ENCODE measurements around the gene ZMYND19.

ZMYND19 gene

GRCh38 chr9:137583347-137583746 is 7.0 kb downstream of the ZMYND19 start:
- no peak for TF ChIP-seq CTCF (conservative IDR thresholded peaks at IDR 0.05)
- no peak overlapping the region for H3K27ac ChIP-seq

DNA sequence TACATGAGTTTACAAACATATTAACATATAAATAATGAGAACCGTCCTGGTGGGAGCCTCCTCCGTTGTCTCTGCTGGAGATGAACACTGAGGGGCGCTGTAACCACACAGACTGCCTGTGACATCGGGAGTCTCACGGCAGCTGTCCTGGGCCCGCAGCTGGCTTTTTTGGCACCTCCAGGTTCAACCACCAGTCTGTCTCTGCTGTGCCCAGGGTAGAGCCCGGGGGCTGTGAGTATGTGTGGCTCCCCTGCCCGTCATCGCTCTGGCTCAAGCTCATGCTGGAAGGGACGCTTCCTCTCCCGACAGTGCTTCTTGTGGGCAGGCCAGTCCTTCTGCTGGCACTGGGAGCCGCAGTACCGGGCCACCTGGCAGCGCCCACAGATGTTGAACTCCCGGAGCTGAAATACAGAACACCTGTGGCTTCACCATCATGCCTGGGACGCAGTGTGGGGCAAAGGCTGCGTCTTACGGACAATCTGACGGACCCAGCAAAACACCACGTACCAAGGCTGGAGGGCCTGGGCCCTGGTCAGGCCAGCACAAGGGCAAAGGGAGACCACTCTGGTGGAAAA is 7.9 kb downstream of the ZMYND19 start:
- TF ChIP-seq CTCF (conservative IDR thresholded peaks at IDR 0.05) = peak; percentile 41
- no peak overlapping the region for H3K27ac ChIP-seq

- no peak overlapping the region for H3K27ac ChIP-seq
- no peak for TF ChIP-seq CTCF (conservative IDR thresholded peaks at IDR 0.05)
Observed at GRCh38 chr9:137581361-137582285, 8.7 kb downstream of the ZMYND19 start.

GRCh38 chr9:137580954-137581322 is 9.4 kb downstream of the ZMYND19 start:
- TF ChIP-seq CTCF (conservative IDR thresholded peaks at IDR 0.05) = no peak
- no peak overlapping the region for H3K27ac ChIP-seq

DNA sequence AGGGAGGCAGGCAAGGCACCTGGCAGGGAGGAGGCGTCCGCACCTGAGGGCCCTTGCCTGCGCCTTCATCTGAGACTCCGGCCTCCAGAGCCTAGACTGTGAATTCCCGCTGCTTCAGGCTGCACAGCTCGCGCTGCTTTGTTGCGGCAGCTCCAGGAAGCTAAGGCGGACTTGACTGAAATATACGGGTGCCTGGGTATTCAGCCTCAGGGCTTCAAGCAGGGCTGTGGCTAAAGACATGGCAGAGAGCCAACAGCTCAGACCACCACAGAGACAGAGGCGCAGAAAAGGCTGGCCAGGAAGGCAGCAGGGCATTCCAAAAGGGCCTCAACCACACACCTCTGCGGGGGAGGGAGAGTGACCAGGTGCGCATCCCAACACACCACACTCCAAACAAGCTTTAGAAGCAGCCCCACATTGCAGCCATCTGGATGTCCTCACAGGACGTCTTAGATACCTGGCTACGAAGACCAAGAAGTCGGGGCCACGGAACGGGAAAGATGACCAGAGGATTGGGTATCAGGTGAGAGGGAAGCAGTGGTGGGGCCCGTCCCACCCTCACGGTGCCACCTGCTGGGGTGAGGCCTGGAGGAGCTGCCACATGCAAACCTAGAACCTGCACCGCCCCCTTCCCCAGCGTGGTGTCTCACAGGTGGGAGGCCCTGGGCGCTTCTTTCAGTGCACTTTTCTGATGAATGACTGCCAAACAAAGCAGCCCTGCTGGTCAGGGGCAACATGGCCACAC is 9.9 kb downstream of the ZMYND19 start:
- TF ChIP-seq CTCF (conservative IDR thresholded peaks at IDR 0.05) = no peak
- peak overlapping the region; percentile 92; the same call in 1 of the 2 replicates for H3K27ac ChIP-seq

- peak overlapping the region; percentile 92 for H3K27ac ChIP-seq
- TF ChIP-seq CTCF (conservative IDR thresholded peaks at IDR 0.05) = no peak
Observed at GRCh38 chr9:137579259-137579604, 11.1 kb downstream of the ZMYND19 start.
